WTC11 (cell line): Measurements from ENCODE around the gene ALOX12.

Experiments
- FOXJ3 ChIP-seq: sonication (generic); formaldehyde crosslinking; IDR thresholded peaks from 2 replicates; pipeline ENCODE4 v1.9.0; 2021; ENCODE audit warnings: missing genetic modification reagents, mild to moderate bottlenecking, borderline replicate concordance
- NFYB ChIP-seq: sonication (generic); formaldehyde crosslinking; conservative IDR thresholded peaks from 2 replicates; pipeline ENCODE4 v1.8.0; 2022; ENCODE audit warnings: low read depth, missing genetic modification reagents
- NR1H2 ChIP-seq: sonication (generic); formaldehyde crosslinking; IDR thresholded peaks from 2 replicates; pipeline ENCODE4 v1.9.0; 2021; ENCODE audit warnings: mild to moderate bottlenecking, moderate library complexity, missing genetic modification reagents
- OVOL2 ChIP-seq: fragments of 250-450 bp; sonication (Bioruptor Pico); IDR thresholded peaks from 2 replicates; pipeline ENCODE4 v1.9.0; 2021; ENCODE audit warnings: mild to moderate bottlenecking, borderline replicate concordance
- RELA ChIP-seq: sonication (generic); formaldehyde crosslinking; IDR thresholded peaks from 2 replicates; pipeline ENCODE4 v1.8.1; 2022; ENCODE audit warnings: missing genetic modification reagents, mild to moderate bottlenecking, borderline replicate concordance
- TF ChIP-seq, protein P1 (sequence below): fragments of 200-600 bp; IDR thresholded peaks from 2 replicates; pipeline ENCODE4 v1.8.0; 2022; ENCODE audit warnings: antibody characterized with exemption
- TF ChIP-seq, protein P2 (sequence below): sonication (generic); formaldehyde crosslinking; conservative IDR thresholded peaks from 2 replicates; pipeline ENCODE4 v1.8.1; 2023; ENCODE audit warnings: mild to moderate bottlenecking, low read depth, missing genetic modification reagents, moderate library complexity
- TF ChIP-seq, protein P3 (sequence below): sonication (generic); formaldehyde crosslinking; IDR thresholded peaks from 2 replicates; pipeline ENCODE4 v1.8.1; 2022; ENCODE audit warnings: missing genetic modification reagents, borderline replicate concordance
- TF ChIP-seq, protein P4 (sequence below): sonication (generic); formaldehyde crosslinking; IDR thresholded peaks from 2 replicates; pipeline ENCODE4 v1.8.1; 2023; ENCODE audit warnings: mild to moderate bottlenecking, missing genetic modification reagents, moderate library complexity
- TF ChIP-seq, protein P5 (sequence below): sonication (generic); formaldehyde crosslinking; IDR thresholded peaks from 2 replicates; pipeline ENCODE4 v1.8.0; 2022; ENCODE audit warnings: mild to moderate bottlenecking, missing genetic modification reagents
- TF ChIP-seq, protein P6 (sequence below): sonication (generic); formaldehyde crosslinking; IDR thresholded peaks from 2 replicates; pipeline ENCODE4 v1.8.0; 2022; ENCODE audit warnings: mild to moderate bottlenecking, missing genetic modification reagents
- TF ChIP-seq, protein P7 (sequence below): sonication (generic); formaldehyde crosslinking; IDR thresholded peaks from 2 replicates; pipeline ENCODE4 v1.8.1; 2022; ENCODE audit warnings: mild to moderate bottlenecking, missing genetic modification reagents, moderate library complexity, borderline replicate concordance
- TF ChIP-seq, protein P8 (sequence below): sonication (generic); formaldehyde crosslinking; IDR thresholded peaks from 2 replicates; pipeline ENCODE4 v1.8.1; 2023; ENCODE audit warnings: mild to moderate bottlenecking, missing genetic modification reagents
- TF ChIP-seq, protein P9 (sequence below): sonication (generic); formaldehyde crosslinking; IDR thresholded peaks from 2 replicates; pipeline ENCODE4 v1.8.1; 2022; ENCODE audit warnings: low read depth, missing genetic modification reagents, borderline replicate concordance

DNA sequence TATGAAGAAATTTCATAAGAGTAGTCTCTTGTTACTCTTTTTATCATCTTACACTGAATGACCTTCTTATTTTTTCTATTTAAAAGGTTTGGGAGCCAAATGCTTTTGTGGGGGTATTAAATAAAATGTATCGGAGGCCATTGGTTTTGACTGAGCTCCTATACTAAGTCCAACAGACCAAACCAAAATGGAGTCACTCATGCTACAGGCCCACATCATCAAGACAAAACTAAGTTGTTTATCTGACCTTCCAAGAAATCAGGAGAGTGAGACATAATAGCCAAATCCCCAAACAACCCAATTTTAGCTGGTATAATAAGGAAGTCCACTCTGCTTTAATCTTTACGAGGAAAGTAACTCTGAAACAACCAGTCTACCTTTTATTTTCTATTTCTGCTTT, 48.1 kb upstream of the ALOX12 start:
- TF ChIP-seq, protein P1, sequence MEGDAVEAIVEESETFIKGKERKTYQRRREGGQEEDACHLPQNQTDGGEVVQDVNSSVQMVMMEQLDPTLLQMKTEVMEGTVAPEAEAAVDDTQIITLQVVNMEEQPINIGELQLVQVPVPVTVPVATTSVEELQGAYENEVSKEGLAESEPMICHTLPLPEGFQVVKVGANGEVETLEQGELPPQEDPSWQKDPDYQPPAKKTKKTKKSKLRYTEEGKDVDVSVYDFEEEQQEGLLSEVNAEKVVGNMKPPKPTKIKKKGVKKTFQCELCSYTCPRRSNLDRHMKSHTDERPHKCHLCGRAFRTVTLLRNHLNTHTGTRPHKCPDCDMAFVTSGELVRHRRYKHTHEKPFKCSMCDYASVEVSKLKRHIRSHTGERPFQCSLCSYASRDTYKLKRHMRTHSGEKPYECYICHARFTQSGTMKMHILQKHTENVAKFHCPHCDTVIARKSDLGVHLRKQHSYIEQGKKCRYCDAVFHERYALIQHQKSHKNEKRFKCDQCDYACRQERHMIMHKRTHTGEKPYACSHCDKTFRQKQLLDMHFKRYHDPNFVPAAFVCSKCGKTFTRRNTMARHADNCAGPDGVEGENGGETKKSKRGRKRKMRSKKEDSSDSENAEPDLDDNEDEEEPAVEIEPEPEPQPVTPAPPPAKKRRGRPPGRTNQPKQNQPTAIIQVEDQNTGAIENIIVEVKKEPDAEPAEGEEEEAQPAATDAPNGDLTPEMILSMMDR = no peak
- TF ChIP-seq, protein P2, sequence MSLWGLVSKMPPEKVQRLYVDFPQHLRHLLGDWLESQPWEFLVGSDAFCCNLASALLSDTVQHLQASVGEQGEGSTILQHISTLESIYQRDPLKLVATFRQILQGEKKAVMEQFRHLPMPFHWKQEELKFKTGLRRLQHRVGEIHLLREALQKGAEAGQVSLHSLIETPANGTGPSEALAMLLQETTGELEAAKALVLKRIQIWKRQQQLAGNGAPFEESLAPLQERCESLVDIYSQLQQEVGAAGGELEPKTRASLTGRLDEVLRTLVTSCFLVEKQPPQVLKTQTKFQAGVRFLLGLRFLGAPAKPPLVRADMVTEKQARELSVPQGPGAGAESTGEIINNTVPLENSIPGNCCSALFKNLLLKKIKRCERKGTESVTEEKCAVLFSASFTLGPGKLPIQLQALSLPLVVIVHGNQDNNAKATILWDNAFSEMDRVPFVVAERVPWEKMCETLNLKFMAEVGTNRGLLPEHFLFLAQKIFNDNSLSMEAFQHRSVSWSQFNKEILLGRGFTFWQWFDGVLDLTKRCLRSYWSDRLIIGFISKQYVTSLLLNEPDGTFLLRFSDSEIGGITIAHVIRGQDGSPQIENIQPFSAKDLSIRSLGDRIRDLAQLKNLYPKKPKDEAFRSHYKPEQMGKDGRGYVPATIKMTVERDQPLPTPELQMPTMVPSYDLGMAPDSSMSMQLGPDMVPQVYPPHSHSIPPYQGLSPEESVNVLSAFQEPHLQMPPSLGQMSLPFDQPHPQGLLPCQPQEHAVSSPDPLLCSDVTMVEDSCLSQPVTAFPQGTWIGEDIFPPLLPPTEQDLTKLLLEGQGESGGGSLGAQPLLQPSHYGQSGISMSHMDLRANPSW (CRISPR knock-in tag) = no peak
- TF ChIP-seq, protein P3, sequence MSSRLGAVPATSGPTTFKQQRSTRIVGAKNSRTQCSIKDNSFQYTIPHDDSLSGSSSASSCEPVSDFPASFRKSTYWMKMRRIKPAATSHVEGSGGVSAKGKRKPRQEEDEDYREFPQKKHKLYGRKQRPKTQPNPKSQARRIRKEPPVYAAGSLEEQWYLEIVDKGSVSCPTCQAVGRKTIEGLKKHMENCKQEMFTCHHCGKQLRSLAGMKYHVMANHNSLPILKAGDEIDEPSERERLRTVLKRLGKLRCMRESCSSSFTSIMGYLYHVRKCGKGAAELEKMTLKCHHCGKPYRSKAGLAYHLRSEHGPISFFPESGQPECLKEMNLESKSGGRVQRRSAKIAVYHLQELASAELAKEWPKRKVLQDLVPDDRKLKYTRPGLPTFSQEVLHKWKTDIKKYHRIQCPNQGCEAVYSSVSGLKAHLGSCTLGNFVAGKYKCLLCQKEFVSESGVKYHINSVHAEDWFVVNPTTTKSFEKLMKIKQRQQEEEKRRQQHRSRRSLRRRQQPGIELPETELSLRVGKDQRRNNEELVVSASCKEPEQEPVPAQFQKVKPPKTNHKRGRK = no peak
- TF ChIP-seq, protein P4, sequence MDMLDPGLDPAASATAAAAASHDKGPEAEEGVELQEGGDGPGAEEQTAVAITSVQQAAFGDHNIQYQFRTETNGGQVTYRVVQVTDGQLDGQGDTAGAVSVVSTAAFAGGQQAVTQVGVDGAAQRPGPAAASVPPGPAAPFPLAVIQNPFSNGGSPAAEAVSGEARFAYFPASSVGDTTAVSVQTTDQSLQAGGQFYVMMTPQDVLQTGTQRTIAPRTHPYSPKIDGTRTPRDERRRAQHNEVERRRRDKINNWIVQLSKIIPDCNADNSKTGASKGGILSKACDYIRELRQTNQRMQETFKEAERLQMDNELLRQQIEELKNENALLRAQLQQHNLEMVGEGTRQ (CRISPR knock-in tag) = no peak
- TF ChIP-seq, protein P5, sequence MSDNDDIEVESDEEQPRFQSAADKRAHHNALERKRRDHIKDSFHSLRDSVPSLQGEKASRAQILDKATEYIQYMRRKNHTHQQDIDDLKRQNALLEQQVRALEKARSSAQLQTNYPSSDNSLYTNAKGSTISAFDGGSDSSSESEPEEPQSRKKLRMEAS = no peak
- TF ChIP-seq NFYB = no peak
- TF ChIP-seq, protein P6, sequence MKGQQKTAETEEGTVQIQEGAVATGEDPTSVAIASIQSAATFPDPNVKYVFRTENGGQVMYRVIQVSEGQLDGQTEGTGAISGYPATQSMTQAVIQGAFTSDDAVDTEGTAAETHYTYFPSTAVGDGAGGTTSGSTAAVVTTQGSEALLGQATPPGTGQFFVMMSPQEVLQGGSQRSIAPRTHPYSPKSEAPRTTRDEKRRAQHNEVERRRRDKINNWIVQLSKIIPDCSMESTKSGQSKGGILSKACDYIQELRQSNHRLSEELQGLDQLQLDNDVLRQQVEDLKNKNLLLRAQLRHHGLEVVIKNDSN (CRISPR knock-in tag) = no peak
- no peak for TF ChIP-seq NR1H2
- TF ChIP-seq, protein P7, sequence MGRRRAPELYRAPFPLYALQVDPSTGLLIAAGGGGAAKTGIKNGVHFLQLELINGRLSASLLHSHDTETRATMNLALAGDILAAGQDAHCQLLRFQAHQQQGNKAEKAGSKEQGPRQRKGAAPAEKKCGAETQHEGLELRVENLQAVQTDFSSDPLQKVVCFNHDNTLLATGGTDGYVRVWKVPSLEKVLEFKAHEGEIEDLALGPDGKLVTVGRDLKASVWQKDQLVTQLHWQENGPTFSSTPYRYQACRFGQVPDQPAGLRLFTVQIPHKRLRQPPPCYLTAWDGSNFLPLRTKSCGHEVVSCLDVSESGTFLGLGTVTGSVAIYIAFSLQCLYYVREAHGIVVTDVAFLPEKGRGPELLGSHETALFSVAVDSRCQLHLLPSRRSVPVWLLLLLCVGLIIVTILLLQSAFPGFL (CRISPR knock-in tag) = no peak
- no peak for TF ChIP-seq OVOL2
- TF ChIP-seq, protein P8, sequence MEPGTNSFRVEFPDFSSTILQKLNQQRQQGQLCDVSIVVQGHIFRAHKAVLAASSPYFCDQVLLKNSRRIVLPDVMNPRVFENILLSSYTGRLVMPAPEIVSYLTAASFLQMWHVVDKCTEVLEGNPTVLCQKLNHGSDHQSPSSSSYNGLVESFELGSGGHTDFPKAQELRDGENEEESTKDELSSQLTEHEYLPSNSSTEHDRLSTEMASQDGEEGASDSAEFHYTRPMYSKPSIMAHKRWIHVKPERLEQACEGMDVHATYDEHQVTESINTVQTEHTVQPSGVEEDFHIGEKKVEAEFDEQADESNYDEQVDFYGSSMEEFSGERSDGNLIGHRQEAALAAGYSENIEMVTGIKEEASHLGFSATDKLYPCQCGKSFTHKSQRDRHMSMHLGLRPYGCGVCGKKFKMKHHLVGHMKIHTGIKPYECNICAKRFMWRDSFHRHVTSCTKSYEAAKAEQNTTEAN = no peak
- no peak for TF ChIP-seq RELA (CRISPR knock-in tag)
- TF ChIP-seq, protein P9, sequence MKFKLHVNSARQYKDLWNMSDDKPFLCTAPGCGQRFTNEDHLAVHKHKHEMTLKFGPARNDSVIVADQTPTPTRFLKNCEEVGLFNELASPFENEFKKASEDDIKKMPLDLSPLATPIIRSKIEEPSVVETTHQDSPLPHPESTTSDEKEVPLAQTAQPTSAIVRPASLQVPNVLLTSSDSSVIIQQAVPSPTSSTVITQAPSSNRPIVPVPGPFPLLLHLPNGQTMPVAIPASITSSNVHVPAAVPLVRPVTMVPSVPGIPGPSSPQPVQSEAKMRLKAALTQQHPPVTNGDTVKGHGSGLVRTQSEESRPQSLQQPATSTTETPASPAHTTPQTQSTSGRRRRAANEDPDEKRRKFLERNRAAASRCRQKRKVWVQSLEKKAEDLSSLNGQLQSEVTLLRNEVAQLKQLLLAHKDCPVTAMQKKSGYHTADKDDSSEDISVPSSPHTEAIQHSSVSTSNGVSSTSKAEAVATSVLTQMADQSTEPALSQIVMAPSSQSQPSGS (CRISPR knock-in tag) = no peak
- no peak for TF ChIP-seq FOXJ3 (CRISPR knock-in tag)
